CD4-positive, alpha-beta T cell (primary cell): ENCODE data around the gene NYNRIN. TPM values are rescaled to one million over a fixed set of nuclear protein-coding genes. Genes with fewer than 3 reads are reported as not detected.

ENCODE experiments used
- ATAC-seq: fragments of 200-7000 bp; cut with Tn5 transposase; one replicate; pipeline ENCODE4 v1.10.0; 2022; ENCODE audit warnings: mild to moderate bottlenecking; ENCODE audit not compliant: poor library complexity
- CTCF ChIA-PET: fragments of 350-600 bp; sonication (Branson Sonifier 250); formaldehyde crosslinking; loops from one replicate; lab custom pipeline; 2021; ENCODE audit warnings: antibody characterized with exemption, inconsistent platforms; lab: Charles Lee
- POLR2A ChIA-PET: fragments of 350-600 bp; sonication (Branson Sonifier 250); formaldehyde crosslinking; loops from one replicate; lab custom pipeline; 2021; ENCODE audit warnings: antibody characterized with exemption, inconsistent platforms; lab: Charles Lee
- DNase-seq, 14 experiments: peaks; one replicate each; pipeline ENCODE4 v3.0.0-alpha.2; 2013 to 2020; ENCODE audit warnings: mixed read lengths in 2 of 14
- H3K27ac ChIP-seq, 2 donors: one replicate each; pipeline versions ENCODE4 v1.5.1 to v1.7.0; 2013; ENCODE audit warnings: low read length in 2 of 2, low read depth in 1 of 2, mild to moderate bottlenecking in 1 of 2
- H3K27me3 ChIP-seq, 2 experiments: 1 replicate in 1 of 2; 2 replicates in 1 of 2; pipeline versions ENCODE4 v1.6.1 to v1.7.0; 2013; ENCODE audit warnings: low read length in 2 of 2, control low read depth in 1 of 2, mild to moderate bottlenecking in 1 of 2, moderate library complexity in 1 of 2; ENCODE audit not compliant: insufficient read depth in 2 of 2, control insufficient read depth in 1 of 2
- H3K36me3 ChIP-seq: one replicate; pipeline ENCODE4 v1.6.1; 2013; ENCODE audit warnings: low read length, control low read depth; ENCODE audit not compliant: insufficient read depth
- H3K4me1 ChIP-seq: one replicate; pipeline ENCODE4 v1.6.1; 2013; ENCODE audit warnings: low read length, control low read depth; ENCODE audit not compliant: insufficient read depth
- H3K4me3 ChIP-seq: one replicate; pipeline ENCODE4 v1.5.1; 2013; ENCODE audit warnings: mild to moderate bottlenecking, low read length, moderate library complexity
- H3K9me3 ChIP-seq, 2 experiments: 1 replicate in 1 of 2; 2 replicates in 1 of 2; pipeline versions ENCODE4 v1.6.1 to v1.7.0; 2013; ENCODE audit warnings: low read length in 2 of 2, mild to moderate bottlenecking in 2 of 2, control low read depth in 1 of 2, moderate library complexity in 1 of 2; ENCODE audit not compliant: control insufficient read depth in 1 of 2, insufficient read depth in 1 of 2
- H3K27ac Mint-ChIP-seq: one replicate; pipeline ENCODE4 v1.8.0; 2020; ENCODE audit warnings: mixed read lengths
- H3K27me3 Mint-ChIP-seq: one replicate; pipeline ENCODE4 v1.8.0; 2021; ENCODE audit warnings: mixed read lengths
- H3K36me3 Mint-ChIP-seq: one replicate; pipeline ENCODE4 v1.8.0; 2021; ENCODE audit warnings: low read depth, mixed read lengths
- H3K4me1 Mint-ChIP-seq: one replicate; pipeline ENCODE4 v1.8.0; 2021; ENCODE audit warnings: low read depth, mixed read lengths
- H3K4me3 Mint-ChIP-seq: one replicate; pipeline ENCODE4 v1.8.0; 2020; ENCODE audit warnings: mild to moderate bottlenecking, mixed read lengths
- H3K9me3 Mint-ChIP-seq: one replicate; pipeline ENCODE4 v1.8.0; 2020; ENCODE audit warnings: mixed read lengths
- intact Hi-C, 2 experiments: fragments of 100-400 bp; cut with DNase I in 1 of 2; cut with micrococcal nuclease in 1 of 2; formaldehyde crosslinking; loops; one replicate each; pipeline versions ENCODE4 v1.15.1 to v1.9.0; 2023 to 2025; cut with DNase I, micrococcal nuclease
- total RNA-seq, 174 experiments: library from RNA in 2 of 174; stranded (reverse) in 2 of 174; gene quantifications; one replicate each; pipeline ENCODE4 v1.2.3 and lab custom pipeline; 2021 to 2026
- TF ChIP-seq, protein P1 (sequence below): fragments of 200-600 bp; IDR thresholded peaks from one replicate; pipeline ENCODE4 v1.8.0; 2022; ENCODE audit warnings: antibody characterized with exemption, mild to moderate bottlenecking

NYNRIN gene
- total RNA-seq, 2 experiments from 2014 or later = 0.08 to 0.25 TPM

DNA sequence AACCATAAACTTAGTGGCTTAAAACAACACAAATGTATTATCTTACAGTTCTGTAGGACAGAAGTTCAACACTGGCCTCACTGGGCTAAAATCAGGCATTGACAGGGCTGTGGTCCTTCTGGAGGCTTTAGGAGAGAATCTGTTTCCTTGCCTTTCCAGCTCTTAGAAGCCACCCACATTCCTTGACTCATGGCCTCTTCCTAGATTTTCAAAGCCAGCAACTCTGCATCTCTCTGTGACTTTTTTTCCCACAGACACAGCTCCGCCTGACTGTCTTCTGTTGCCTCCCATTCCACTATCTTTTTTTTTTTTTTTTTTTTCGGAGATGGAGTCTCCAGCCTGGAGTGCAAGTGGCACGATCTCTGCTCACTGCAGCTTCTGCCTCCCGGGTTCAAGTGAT is 42.6 kb upstream of the NYNRIN start:
- no peaks in the 10 kb centered on the region for H3K9me3 Mint-ChIP-seq
- H3K27me3 Mint-ChIP-seq = peaks cover 50% of the 10 kb centered on the region
- no peak overlapping the region for H3K4me3 ChIP-seq
- ATAC-seq = no peak
- H3K4me1 Mint-ChIP-seq = no peaks in the 10 kb centered on the region
- intact Hi-C loops = no loop called here
- TF ChIP-seq, protein P1, sequence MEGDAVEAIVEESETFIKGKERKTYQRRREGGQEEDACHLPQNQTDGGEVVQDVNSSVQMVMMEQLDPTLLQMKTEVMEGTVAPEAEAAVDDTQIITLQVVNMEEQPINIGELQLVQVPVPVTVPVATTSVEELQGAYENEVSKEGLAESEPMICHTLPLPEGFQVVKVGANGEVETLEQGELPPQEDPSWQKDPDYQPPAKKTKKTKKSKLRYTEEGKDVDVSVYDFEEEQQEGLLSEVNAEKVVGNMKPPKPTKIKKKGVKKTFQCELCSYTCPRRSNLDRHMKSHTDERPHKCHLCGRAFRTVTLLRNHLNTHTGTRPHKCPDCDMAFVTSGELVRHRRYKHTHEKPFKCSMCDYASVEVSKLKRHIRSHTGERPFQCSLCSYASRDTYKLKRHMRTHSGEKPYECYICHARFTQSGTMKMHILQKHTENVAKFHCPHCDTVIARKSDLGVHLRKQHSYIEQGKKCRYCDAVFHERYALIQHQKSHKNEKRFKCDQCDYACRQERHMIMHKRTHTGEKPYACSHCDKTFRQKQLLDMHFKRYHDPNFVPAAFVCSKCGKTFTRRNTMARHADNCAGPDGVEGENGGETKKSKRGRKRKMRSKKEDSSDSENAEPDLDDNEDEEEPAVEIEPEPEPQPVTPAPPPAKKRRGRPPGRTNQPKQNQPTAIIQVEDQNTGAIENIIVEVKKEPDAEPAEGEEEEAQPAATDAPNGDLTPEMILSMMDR = no peak
- no peaks in the 10 kb centered on the region for H3K36me3 ChIP-seq
- H3K27ac Mint-ChIP-seq = no peak overlapping the region
- no peak for DNase-seq
- no peaks in the 10 kb centered on the region for H3K4me1 ChIP-seq
- H3K27ac ChIP-seq = no peak overlapping the region
- H3K27me3 ChIP-seq = peaks cover 28 to 29% of the 10 kb centered on the region in 2 experiments
- peaks cover 0 to 5% of the 10 kb centered on the region in 2 experiments for H3K9me3 ChIP-seq
- ChIA-PET POLR2A (no interaction called here), CTCF (no interaction called here)
- H3K36me3 Mint-ChIP-seq = no peaks in the 10 kb centered on the region
- no peak overlapping the region for H3K4me3 Mint-ChIP-seq

DNA sequence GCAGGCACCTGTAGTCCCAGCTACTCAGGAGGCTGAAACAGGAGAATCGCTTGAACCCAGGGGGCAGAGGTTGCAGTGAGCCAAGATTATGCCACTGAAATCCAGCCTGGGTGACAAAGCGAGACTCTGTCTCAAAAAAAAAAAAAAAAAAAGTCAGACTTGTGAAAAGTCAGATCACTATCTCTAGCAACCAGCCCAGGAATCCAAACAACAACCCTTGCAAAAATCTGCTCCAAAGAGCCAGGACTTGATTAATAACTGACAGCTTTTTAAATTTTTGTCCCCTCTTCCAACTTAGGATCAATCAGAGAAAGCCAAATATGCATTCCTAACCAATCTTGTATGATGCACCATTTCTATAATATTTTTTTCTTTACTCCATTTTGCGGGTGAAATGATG is 38.5 kb upstream of the NYNRIN start:
- Histone ChIP-seq H3K4me1 (no peaks in the 10 kb centered on the region), H3K9me3 (peaks cover 0 to 5% of the 10 kb centered on the region in 2 experiments), H3K27me3 (peaks cover 20 to 25% of the 10 kb centered on the region in 2 experiments), H3K36me3 (no peaks in the 10 kb centered on the region), H3K27ac (no peak overlapping the region), H3K4me3 (no peak overlapping the region)
- no peaks in the 10 kb centered on the region for H3K9me3 Mint-ChIP-seq
- intact Hi-C loops = no loop called here
- ChIA-PET POLR2A (no interaction called here), CTCF (interaction anchor here (2.7 kb wide), 1 partner anchor 27 kb away, joined by 7 read pairs; no protein-coding TSS in a partner anchor)
- no peaks in the 10 kb centered on the region for H3K36me3 Mint-ChIP-seq
- no peak overlapping the region for H3K4me3 Mint-ChIP-seq
- TF ChIP-seq, protein P1 = no peak
- ATAC-seq = no peak
- no peak for DNase-seq
- H3K27ac Mint-ChIP-seq = no peak overlapping the region
- H3K4me1 Mint-ChIP-seq = peaks cover 2% of the 10 kb centered on the region
- peaks cover 47% of the 10 kb centered on the region for H3K27me3 Mint-ChIP-seq

DNA sequence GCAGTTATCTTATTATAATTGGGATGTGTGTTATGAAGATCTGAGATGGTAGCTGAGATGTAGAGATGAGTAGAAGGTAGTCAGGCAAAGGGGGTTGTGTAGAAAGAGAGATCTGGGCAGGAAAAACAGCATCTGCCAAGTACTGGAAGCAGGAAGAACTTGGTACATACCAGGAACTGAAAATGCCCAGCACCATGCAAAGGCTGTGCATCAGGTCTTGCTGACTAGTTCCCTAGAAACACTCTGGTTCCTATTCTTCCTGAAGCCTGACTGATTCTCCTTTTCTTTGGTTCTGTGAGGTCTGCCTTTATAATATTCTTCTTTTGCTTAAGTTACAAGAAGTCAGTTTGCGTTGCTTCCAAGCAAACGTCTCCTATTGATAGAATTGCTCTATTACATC is 37.5 kb upstream of the NYNRIN start:
- no peak overlapping the region for H3K4me3 ChIP-seq
- Mint-ChIP-seq H3K36me3 (no peaks in the 10 kb centered on the region), H3K4me1 (peaks cover 11% of the 10 kb centered on the region), H3K4me3 (no peak overlapping the region), H3K27ac (no peak overlapping the region), H3K9me3 (no peaks in the 10 kb centered on the region), H3K27me3 (peaks cover 56% of the 10 kb centered on the region)
- no peaks in the 10 kb centered on the region for H3K36me3 ChIP-seq
- ChIA-PET CTCF (interaction anchor here (2.0 kb wide), 1 partner anchor 28 kb away, joined by 7 read pairs; no protein-coding TSS in a partner anchor), POLR2A (no interaction called here)
- H3K27ac ChIP-seq = no peak overlapping the region
- peaks cover 0 to 6% of the 10 kb centered on the region in 2 experiments for H3K9me3 ChIP-seq
- TF ChIP-seq, protein P1 = no peak
- DNase-seq (no peak), ATAC-seq (no peak)
- intact Hi-C loops = no loop called here
- peaks cover 9% of the 10 kb centered on the region for H3K4me1 ChIP-seq
- H3K27me3 ChIP-seq = peaks cover 31 to 33% of the 10 kb centered on the region in 2 experiments
